ENCODE measurements around the gene EGFL8.

Gene EGFL8

GRCh38 chr6:32152769-32153563, 11.4 kb upstream of the EGFL8 start:
- no peak for TF ChIP-seq CTCF (IDR thresholded peaks at IDR 0.05)

- TF ChIP-seq CTCF (IDR thresholded peaks at IDR 0.05) = no peak
These were observed 10.6 kb upstream of the EGFL8 start, which contains the start of gene PPT2 for GRCh38 chr6:32153564-32154513. TSS of gene PPT2 (plus strand) at chr6:32154141. CDS start at chr6:32154595, 454 bp downstream.

- peak; percentile 48; the same call in 1 of the 2 replicates for TF ChIP-seq CTCF (IDR thresholded peaks at IDR 0.05)
These were observed 9.8 kb upstream of the EGFL8 start for GRCh38 chr6:32154514-32155161.

- TF ChIP-seq CTCF (IDR thresholded peaks at IDR 0.05) = no peak
These were observed 7.5 kb upstream of the EGFL8 start for GRCh38 chr6:32156891-32157290.

GRCh38 chr6:32158052-32158451, 6.3 kb upstream of the EGFL8 start:
- TF ChIP-seq CTCF (IDR thresholded peaks at IDR 0.05) = no peak

GRCh38 chr6:32163559-32164258, 686 bp upstream of the EGFL8 start:
- TF ChIP-seq CTCF (IDR thresholded peaks at IDR 0.05) = no peak

Data from LNCAP (cell line).